T47D (cell line): Measurements from ENCODE around the gene PELI3.
A peak's percentile ranks its signal among the peaks of the same experiment; 100 is the strongest.
"Not testable (repeated sequence)": the region's sequence is repeated elsewhere in the genome, so short reads cannot be mapped to it uniquely, and the experiment has no call there.

Experiments used
- DNase-seq, 2 experiments: peaks; one replicate each; pipeline versions ENCODE4 v3.0.0 to v3.0.0-alpha.2; 2011 to 2012; ENCODE audit warnings: low read depth in 1 of 2, low spot score in 1 of 2
- JUND ChIP-seq: IDR thresholded peaks from 2 replicates; pipeline ENCODE4 v1.6.1; 2012; ENCODE audit warnings: low read depth
- in situ Hi-C: cut with HindIII; loops from 2 replicates; pipeline ENCODE4 v1.10.0; 2016; ENCODE audit warnings: low sequenced_read_pairs, low pct_unique_long_range_greater_than_20kb

Gene PELI3

GRCh38 chr11:66466225-66467033, at the start of gene PELI3:
Gene PELI3 (plus strand): TSS chr11:66466905. CDS start chr11:66468129, 1,224 bp downstream.
- in situ Hi-C loops = no loop called here
- DNase-seq = peak; percentile 93 to 95
- no peak for TF ChIP-seq JUND

- DNase-seq = no peak
- in situ Hi-C loops = no loop called here
- TF ChIP-seq JUND = no peak
These were observed 49.7 kb upstream of the PELI3 start for GRCh38 chr11:66417000-66417399.

GRCh38 chr11:66418168-66418985, 48.3 kb upstream of the PELI3 start:
- in situ Hi-C loops = no loop called here
- peak; percentile 83 to 87 for DNase-seq
- TF ChIP-seq JUND = no peak; the same call in 1 of the 2 replicates

- DNase-seq = no peak
- TF ChIP-seq JUND = no peak
- in situ Hi-C loops = no loop called here
These were observed 47.8 kb upstream of the PELI3 start for GRCh38 chr11:66418986-66419308.

GRCh38 chr11:66419825-66420224, 46.9 kb upstream of the PELI3 start:
- no peak for TF ChIP-seq JUND
- in situ Hi-C loops = no loop called here
- no peak for DNase-seq

- no peak for DNase-seq
- in situ Hi-C loops = no loop called here
- no peak for TF ChIP-seq JUND
These were observed 45.8 kb upstream of the PELI3 start, which contains the start of gene NPAS4 for GRCh38 chr11:66420671-66421476. Gene NPAS4 (plus strand): TSS chr11:66421035. CDS start chr11:66421180, 145 bp downstream.

GRCh38 chr11:66421492-66422205, 45.1 kb upstream of the PELI3 start:
- in situ Hi-C loops = no loop called here
- no peak for TF ChIP-seq JUND

GRCh38 chr11:66426314-66426713, 40.4 kb upstream of the PELI3 start:
- DNase-seq = no peak
- no peak for TF ChIP-seq JUND

More at GRCh38 chr11:66421492-66422205, 45.1 kb upstream of the PELI3 start:
- peak; percentile 95 to 96 for DNase-seq

GRCh38 chr11:66428933-66429332, 37.8 kb upstream of the PELI3 start:
- DNase-seq = no peak
- in situ Hi-C loops = no loop called here
- TF ChIP-seq JUND = no peak

More at GRCh38 chr11:66426314-66426713, 40.4 kb upstream of the PELI3 start:
- in situ Hi-C loops = no loop called here

GRCh38 chr11:66429983-66430602, 36.6 kb upstream of the PELI3 start:
- TF ChIP-seq JUND = no peak
- in situ Hi-C loops = no loop called here

GRCh38 chr11:66431287-66431686, 35.4 kb upstream of the PELI3 start:
- in situ Hi-C loops, DNase-seq: not testable (repeated sequence)

More at GRCh38 chr11:66429983-66430602, 36.6 kb upstream of the PELI3 start:
- peak; percentile 79 to 81 for DNase-seq

- DNase-seq, in situ Hi-C loops: not testable (repeated sequence)
These were observed 34.8 kb upstream of the PELI3 start for GRCh38 chr11:66431871-66432329.
